ENCODE data around the gene LST1. TPM values are rescaled to one million over a fixed set of nuclear protein-coding genes. Genes with fewer than 3 reads are reported as not detected.

Gene LST1
- total and polyA plus RNA-seq, 4 donors: 10.4 to 24.6 (median 13.4) TPM

- H3K9me3 ChIP-seq (ENCODE audit: control insufficient read depth in 4 of 4, low read length in 3 of 4): no peaks in the 10 kb centered on the region
- peaks cover 3 to 16% (median 12%) of the 10 kb centered on the region in 4 donors for H3K4me1 ChIP-seq (ENCODE audit: control insufficient read depth in 4 of 4, insufficient read depth in 4 of 4, low read length in 3 of 4)
- H3K36me3 ChIP-seq (ENCODE audit: control insufficient read depth in 4 of 4, insufficient read depth in 3 of 4, low read depth in 1 of 4, low read length in 3 of 4): no peaks in the 10 kb centered on the region
- H3K27me3 ChIP-seq (ENCODE audit: control insufficient read depth in 4 of 4, insufficient read depth in 4 of 4, low read length in 3 of 4): no peaks in the 10 kb centered on the region
- no peak overlapping the region for H3K9ac ChIP-seq (ENCODE audit: low read depth in 1 of 2, low read length in 2 of 2)
- TF ChIP-seq MAX (IDR thresholded peaks at IDR 0.05): no peak
- TF ChIP-seq FOXA2 (IDR thresholded peaks at IDR 0.05): no peak
- TF ChIP-seq TAF1 (conservative IDR thresholded peaks at IDR 0.05): no peak
- TF ChIP-seq NR2F2 (IDR thresholded peaks at IDR 0.05): no peak
- TF ChIP-seq RXRA (IDR thresholded peaks at IDR 0.05): no peak
- no peak for TF ChIP-seq CTCF (IDR thresholded peaks at IDR 0.05; ENCODE audit: low read depth, low read length, missing input control)
- no peak for TF ChIP-seq EGR1 (IDR thresholded peaks at IDR 0.05; ENCODE audit: low read depth in 2 of 2)
- no peak for TF ChIP-seq HNF4A (conservative IDR thresholded peaks at IDR 0.05)
- no peak for TF ChIP-seq SP1 (IDR thresholded peaks at IDR 0.05)
- no peak for TF ChIP-seq FOXA1 (IDR thresholded peaks at IDR 0.05)
- no peak for TF ChIP-seq ATF3 (IDR thresholded peaks at IDR 0.05)
- TF ChIP-seq ZBTB33 (IDR thresholded peaks at IDR 0.05): no peak
- TF ChIP-seq RAD21 (IDR thresholded peaks at IDR 0.05): no peak
- TF ChIP-seq GABPA (IDR thresholded peaks at IDR 0.05 in 1 of 2, conservative IDR thresholded peaks at IDR 0.05 in 1 of 2): no peak
- no peak for TF ChIP-seq REST (IDR thresholded peaks at IDR 0.05)
- no peak for TF ChIP-seq JUND (IDR thresholded peaks at IDR 0.05)
- no peak for TF ChIP-seq YY1 (IDR thresholded peaks at IDR 0.05)
- no peak for TF ChIP-seq HNF4G (IDR thresholded peaks at IDR 0.05)
- 81% methylated on average over 7 of the region's 7 CpGs for WGBS
- peak overlapping the region; percentile 2 to 6 for H3K27ac ChIP-seq (ENCODE audit: low read depth in 1 of 2, low read length in 2 of 2)
- no peak for DNase-seq (ENCODE audit: low spot score)
- peak overlapping the region in 1 of 3 donors; percentile 11 for H3K4me3 ChIP-seq (ENCODE audit: low read depth in 1 of 3, low read length in 3 of 3)
Measured at GRCh38 chr6:31615748-31616147, 29.7 kb downstream of the LST1 start.
